Adrenal gland (tissue), 5 donors: ENCODE results near the gene PLP2.

ENCODE experiments used
- CTCF ChIP-seq, 6 experiments: fragments of 450-650 bp in 4 of 6; fragments of 200-600 bp in 2 of 6; sonication (generic) in 1 of 6; IDR thresholded peaks; 1 replicate in 5 of 6; 2 replicates in 1 of 6; pipeline versions ENCODE4 v1.5.1 to v1.8.0; 2016 to 2021; ENCODE audit warnings: antibody characterized with exemption in 6 of 6, mild to moderate bottlenecking in 2 of 6, moderate library complexity in 1 of 6
- POLR2A ChIP-seq, 2 donors: fragments of 450-650 bp; IDR thresholded peaks; one replicate each; pipeline ENCODE4 v1.6.1; 2017; ENCODE audit warnings: antibody characterized with exemption in 2 of 2, mild to moderate bottlenecking in 2 of 2, moderate library complexity in 1 of 2
- donor health status: DM: no; HTN: no; CAD: no.

- TF ChIP-seq CTCF (IDR thresholded peaks at IDR 0.05) (no peak), POLR2A (IDR thresholded peaks at IDR 0.05) (no peak)
Measured at GRCh38 chrX:49197543-49198087, 25.9 kb downstream of the PLP2 start.
